Esophagus muscularis mucosa (tissue), 3 donors: ENCODE measurements around the gene DNAJC24.

Experiments used
- CTCF ChIP-seq, 3 experiments: fragments of 200-600 bp in 2 of 3; fragments of 450-650 bp in 1 of 3; sonication (generic) in 2 of 3; IDR thresholded peaks; one replicate each; pipeline ENCODE4 v1.5.1; 2017 to 2019; ENCODE audit warnings: antibody characterized with exemption in 3 of 3, mild to moderate bottlenecking in 2 of 3, moderate library complexity in 1 of 3
- POLR2A ChIP-seq: fragments of 450-650 bp; IDR thresholded peaks from one replicate; pipeline ENCODE4 v1.6.1; 2017; ENCODE audit warnings: antibody characterized with exemption, moderate library complexity, mild to moderate bottlenecking, low read depth

- TF ChIP-seq CTCF (IDR thresholded peaks at IDR 0.05) (no peak), POLR2A (no peak)
These were observed 2.9 kb upstream of the DNAJC24 start for GRCh38 chr11:31366795-31367194.
